ENCODE results near the gene NRK. TPM values are rescaled to one million over a fixed set of nuclear protein-coding genes. Genes with fewer than 3 reads are reported as not detected.

Gene NRK
- total RNA-seq, 2 donors from 2014 or later: 5.7 to 7.4 TPM

DNA sequence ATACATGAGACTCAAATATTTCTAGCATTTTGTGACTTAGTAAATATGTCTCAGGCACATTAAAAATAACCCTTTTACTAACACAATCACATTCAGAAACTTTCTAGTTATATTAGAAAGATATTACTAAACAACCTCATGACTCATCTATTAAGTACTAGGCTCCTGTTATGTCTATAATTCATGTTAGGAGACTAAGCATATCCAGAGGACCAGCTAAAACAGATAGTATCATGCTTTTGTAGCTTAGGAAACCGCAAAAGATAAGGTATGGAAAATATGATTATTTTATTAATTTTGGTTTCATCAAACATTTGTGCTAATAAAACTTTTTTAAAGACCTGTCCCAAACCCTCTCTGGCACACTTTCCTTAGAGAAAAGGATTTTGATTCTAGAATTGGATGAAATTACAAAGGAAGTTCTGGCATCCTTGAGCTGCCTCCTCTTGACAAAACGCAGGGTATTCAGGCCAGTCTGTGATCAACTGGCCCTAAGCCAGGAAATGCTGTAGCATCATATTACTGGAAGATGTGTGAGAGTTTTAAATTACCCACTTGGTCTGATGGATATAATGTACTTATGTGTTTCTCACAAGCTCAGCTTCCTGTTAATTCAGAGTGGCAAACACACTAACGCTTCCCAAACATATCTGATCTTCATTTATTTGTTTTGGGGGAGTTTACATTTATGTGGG lies 60.4 kb downstream of the NRK start:
- no peaks in the 10 kb centered on the region for H3K36me3 ChIP-seq
- TF ChIP-seq, protein P1, sequence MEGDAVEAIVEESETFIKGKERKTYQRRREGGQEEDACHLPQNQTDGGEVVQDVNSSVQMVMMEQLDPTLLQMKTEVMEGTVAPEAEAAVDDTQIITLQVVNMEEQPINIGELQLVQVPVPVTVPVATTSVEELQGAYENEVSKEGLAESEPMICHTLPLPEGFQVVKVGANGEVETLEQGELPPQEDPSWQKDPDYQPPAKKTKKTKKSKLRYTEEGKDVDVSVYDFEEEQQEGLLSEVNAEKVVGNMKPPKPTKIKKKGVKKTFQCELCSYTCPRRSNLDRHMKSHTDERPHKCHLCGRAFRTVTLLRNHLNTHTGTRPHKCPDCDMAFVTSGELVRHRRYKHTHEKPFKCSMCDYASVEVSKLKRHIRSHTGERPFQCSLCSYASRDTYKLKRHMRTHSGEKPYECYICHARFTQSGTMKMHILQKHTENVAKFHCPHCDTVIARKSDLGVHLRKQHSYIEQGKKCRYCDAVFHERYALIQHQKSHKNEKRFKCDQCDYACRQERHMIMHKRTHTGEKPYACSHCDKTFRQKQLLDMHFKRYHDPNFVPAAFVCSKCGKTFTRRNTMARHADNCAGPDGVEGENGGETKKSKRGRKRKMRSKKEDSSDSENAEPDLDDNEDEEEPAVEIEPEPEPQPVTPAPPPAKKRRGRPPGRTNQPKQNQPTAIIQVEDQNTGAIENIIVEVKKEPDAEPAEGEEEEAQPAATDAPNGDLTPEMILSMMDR (IDR thresholded peaks at IDR 0.05): no peak
- no peak overlapping the region for H3K27ac ChIP-seq
- H3K27me3 ChIP-seq (replicated peaks; ENCODE audit: insufficient read depth): no peaks in the 10 kb centered on the region
- H3K4me1 ChIP-seq (ENCODE audit: control insufficient read depth in 1 of 2, low read depth in 2 of 2): no peaks in the 10 kb centered on the region
- no peaks in the 10 kb centered on the region for H3K9me3 ChIP-seq
- ATAC-seq (ENCODE audit: insufficient number of reproducible peaks, low FRiP score, low read depth): no peak
- no peak overlapping the region for H3K4me3 ChIP-seq
- DNase-seq (ENCODE audit: low spot score): no peak

DNA sequence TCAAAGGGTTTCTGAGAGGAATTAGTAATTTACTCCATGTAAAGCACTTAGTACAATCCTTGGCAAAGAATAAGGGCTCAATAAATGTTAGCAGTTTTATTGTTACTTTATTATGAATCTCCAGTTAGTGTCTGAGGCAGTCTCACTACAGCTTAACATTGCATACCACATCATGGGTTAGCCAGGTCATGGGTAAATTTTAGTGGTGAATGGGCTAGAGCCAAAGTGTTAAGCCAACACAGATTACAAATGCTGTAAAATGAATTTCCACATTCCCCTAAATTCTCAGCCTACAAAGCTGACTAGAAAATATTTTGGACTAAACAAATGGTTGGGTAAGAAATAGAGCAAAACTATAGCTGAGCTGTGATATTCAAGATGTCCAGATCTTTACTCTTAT lies 72.4 kb downstream of the NRK start:
- H3K27me3 ChIP-seq (replicated peaks; ENCODE audit: insufficient read depth): no peaks in the 10 kb centered on the region
- TF ChIP-seq, protein P1 (IDR thresholded peaks at IDR 0.05): no peak
- DNase-seq (ENCODE audit: low spot score): no peak
- H3K36me3 ChIP-seq: no peaks in the 10 kb centered on the region
- no peak overlapping the region for H3K4me3 ChIP-seq
- no peaks in the 10 kb centered on the region for H3K4me1 ChIP-seq (ENCODE audit: control insufficient read depth in 1 of 2, low read depth in 2 of 2)
- no peaks in the 10 kb centered on the region for H3K9me3 ChIP-seq
- no peak overlapping the region for H3K27ac ChIP-seq
- no peak for ATAC-seq (ENCODE audit: insufficient number of reproducible peaks, low FRiP score, low read depth)

DNA sequence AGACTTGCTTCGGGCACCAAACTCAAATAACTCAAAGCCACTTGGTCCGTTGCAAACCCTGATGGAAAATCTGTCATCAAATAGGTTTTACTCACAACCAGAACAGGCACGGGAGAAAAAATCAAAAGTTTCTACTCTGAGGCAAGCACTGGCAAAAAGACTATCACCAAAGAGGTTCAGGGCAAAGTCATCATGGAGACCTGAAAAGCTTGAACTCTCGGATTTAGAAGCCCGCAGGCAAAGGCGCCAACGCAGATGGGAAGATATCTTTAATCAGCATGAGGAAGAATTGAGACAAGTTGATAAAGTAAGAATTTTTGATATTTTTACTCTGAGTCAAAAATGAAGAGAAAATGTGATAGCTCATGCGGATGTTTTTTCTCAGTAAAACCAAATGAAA lies 87.2 kb downstream of the NRK start:
- H3K4me3 ChIP-seq: no peak overlapping the region
- no peak overlapping the region for H3K27ac ChIP-seq
- no peak for ATAC-seq (ENCODE audit: insufficient number of reproducible peaks, low FRiP score, low read depth)
- H3K9me3 ChIP-seq: no peaks in the 10 kb centered on the region
- DNase-seq (ENCODE audit: low spot score): no peak
- no peaks in the 10 kb centered on the region for H3K27me3 ChIP-seq (replicated peaks; ENCODE audit: insufficient read depth)
- TF ChIP-seq, protein P1 (IDR thresholded peaks at IDR 0.05): no peak
- H3K4me1 ChIP-seq (ENCODE audit: control insufficient read depth in 1 of 2, low read depth in 2 of 2): no peaks in the 10 kb centered on the region
- H3K36me3 ChIP-seq: no peaks in the 10 kb centered on the region

DNA sequence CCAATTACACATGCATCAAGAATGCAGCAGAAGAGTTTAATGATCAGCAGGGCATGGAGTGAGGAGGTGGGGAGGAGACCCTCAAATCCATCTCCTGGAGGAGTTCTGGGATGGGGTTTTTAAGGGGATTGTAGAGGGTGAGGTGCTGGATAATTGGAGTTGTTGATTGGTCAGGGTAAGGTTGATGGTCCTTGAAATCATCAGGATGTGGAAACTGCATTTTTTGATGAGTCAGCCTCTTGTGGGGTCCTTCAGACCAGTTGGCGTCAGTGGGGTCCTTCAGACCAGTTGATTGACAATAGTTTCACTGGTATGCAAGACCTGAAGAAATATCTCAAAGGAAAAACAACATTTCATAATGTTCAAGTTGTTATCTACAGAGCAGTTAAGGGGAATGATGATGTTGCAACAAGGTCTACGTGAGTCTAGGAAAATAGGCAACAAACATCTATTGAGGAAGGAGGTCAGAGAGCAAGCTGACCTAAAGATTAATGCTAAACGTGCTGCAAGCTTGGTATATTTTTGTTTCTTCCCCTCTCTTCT lies 88.3 kb downstream of the NRK start:
- Histone ChIP-seq H3K27ac (no peak overlapping the region), H3K27me3 (replicated peaks; ENCODE audit: insufficient read depth) (no peaks in the 10 kb centered on the region), H3K4me1 (ENCODE audit: control insufficient read depth in 1 of 2, low read depth in 2 of 2) (no peaks in the 10 kb centered on the region), H3K9me3 (no peaks in the 10 kb centered on the region), H3K36me3 (no peaks in the 10 kb centered on the region), H3K4me3 (no peak overlapping the region)
- ATAC-seq (ENCODE audit: insufficient number of reproducible peaks, low FRiP score, low read depth) (no peak), DNase-seq (ENCODE audit: low spot score) (no peak)
- TF ChIP-seq, protein P1 (IDR thresholded peaks at IDR 0.05): no peak

DNA sequence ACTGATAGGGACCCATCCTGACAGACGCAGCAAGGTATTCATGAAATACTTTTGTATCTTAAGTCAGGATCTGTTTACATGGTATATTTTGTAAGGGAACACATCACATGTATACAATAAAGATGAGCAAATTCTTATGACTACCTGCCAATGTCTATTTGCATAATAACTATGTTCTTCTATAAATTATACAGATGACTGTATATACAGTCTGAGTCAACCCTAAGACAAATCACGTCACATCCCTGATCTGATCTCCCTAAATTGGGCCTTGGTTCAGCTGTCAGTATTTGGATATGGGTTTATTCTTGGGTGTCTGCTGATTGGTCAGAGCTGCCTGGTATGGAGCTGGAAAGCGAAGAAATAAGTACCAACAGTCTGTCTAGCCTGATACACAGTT lies 122.9 kb downstream of the NRK start:
- Histone ChIP-seq H3K9me3 (no peaks in the 10 kb centered on the region), H3K27ac (no peak overlapping the region), H3K4me3 (no peak overlapping the region), H3K4me1 (ENCODE audit: control insufficient read depth in 1 of 2, low read depth in 2 of 2) (no peaks in the 10 kb centered on the region), H3K27me3 (replicated peaks; ENCODE audit: insufficient read depth) (no peaks in the 10 kb centered on the region), H3K36me3 (no peaks in the 10 kb centered on the region)
- ATAC-seq (ENCODE audit: insufficient number of reproducible peaks, low FRiP score, low read depth) (no peak), DNase-seq (ENCODE audit: low spot score) (no peak)
- TF ChIP-seq, protein P1 (IDR thresholded peaks at IDR 0.05): no peak

Data from thoracic aorta (tissue), 2 donors.